ENCODE data around the gene TBP.

The TBP gene

GRCh38 chr6:170552765-170553533 is 1.2 kb upstream of the TBP start, which contains the start of gene PSMB1:
Gene PSMB1, minus strand, starts transcription at chr6:170553307. Its CDS starts 65 bp downstream, at chr6:170553242.
- Mint-ChIP-seq H3K9me3 (no peaks in the 10 kb centered on the region), H3K4me3 (no peak within 1 kb of the TSS), H3K27ac (no peak within 1 kb of the TSS), H3K4me1 (ENCODE audit: low read depth in 2 of 2) (peaks cover 20 to 34% of the 10 kb centered on the region in 2 donors), H3K36me3 (ENCODE audit: insufficient read depth) (peaks cover 30% of the 10 kb centered on the region), H3K27me3 (no peaks in the 10 kb centered on the region)
- DNase-seq (peak; percentile 64 to 68 (median 64)), ATAC-seq (replicated peaks) (peak; percentile 28)

DNA sequence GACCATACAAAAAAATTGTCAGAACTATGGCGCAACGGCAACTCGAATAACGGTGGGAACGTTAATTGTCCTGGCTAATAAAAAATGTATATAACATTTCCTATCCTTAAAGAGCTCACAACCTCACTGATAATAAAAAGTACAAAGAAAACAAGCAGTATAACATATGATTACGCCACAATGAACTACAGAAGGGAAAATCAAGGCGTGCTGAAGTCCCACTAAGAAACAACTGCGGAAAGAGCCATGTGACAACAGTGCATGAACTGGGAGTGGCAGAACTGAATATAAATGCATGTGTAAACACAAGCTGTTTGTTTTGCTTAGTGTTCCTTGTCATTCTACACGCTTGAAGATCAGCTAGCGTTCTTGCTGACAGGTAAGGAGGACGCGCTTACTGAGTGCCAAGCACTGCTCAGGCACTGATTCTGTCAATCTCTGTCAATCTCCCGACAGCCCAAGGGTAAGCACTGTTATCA is 596 bp upstream of the TBP start:
- ATAC-seq (replicated peaks) (peak; percentile 60), DNase-seq (no peak)
- no peak overlapping the region for H3K27ac Mint-ChIP-seq
- H3K9me3 Mint-ChIP-seq = no peaks in the 10 kb centered on the region
- H3K27me3 Mint-ChIP-seq = no peaks in the 10 kb centered on the region
- H3K4me3 Mint-ChIP-seq = no peak overlapping the region
- peaks cover 22 to 28% of the 10 kb centered on the region in 2 donors for H3K4me1 Mint-ChIP-seq (ENCODE audit: low read depth in 2 of 2)
- peaks cover 28% of the 10 kb centered on the region for H3K36me3 Mint-ChIP-seq (ENCODE audit: insufficient read depth)

GRCh38 chr6:170554796-170555137 is 598 bp downstream of the TBP start:
- no peaks in the 10 kb centered on the region for H3K9me3 Mint-ChIP-seq
- H3K4me1 Mint-ChIP-seq (ENCODE audit: low read depth in 2 of 2) = peaks cover 26% of the 10 kb centered on the region in 2 donors
- no peak overlapping the region for H3K27ac Mint-ChIP-seq
- DNase-seq (no peak), ATAC-seq (replicated peaks) (no peak)
- peaks cover 32% of the 10 kb centered on the region for H3K36me3 Mint-ChIP-seq (ENCODE audit: insufficient read depth)
- no peaks in the 10 kb centered on the region for H3K27me3 Mint-ChIP-seq
- no peak overlapping the region for H3K4me3 Mint-ChIP-seq

GRCh38 chr6:170555305-170555704 is 1.1 kb downstream of the TBP start:
- Mint-ChIP-seq H3K27ac (no peak overlapping the region), H3K36me3 (ENCODE audit: insufficient read depth) (peaks cover 30% of the 10 kb centered on the region), H3K9me3 (no peaks in the 10 kb centered on the region), H3K4me1 (ENCODE audit: low read depth in 2 of 2) (peaks cover 24% of the 10 kb centered on the region in 2 donors), H3K4me3 (no peak overlapping the region), H3K27me3 (no peaks in the 10 kb centered on the region)
- no peak for DNase-seq
- no peak for ATAC-seq (replicated peaks)

GRCh38 chr6:170561555-170561954 is 7.4 kb downstream of the TBP start:
- ATAC-seq (replicated peaks) = no peak
- Mint-ChIP-seq H3K36me3 (ENCODE audit: insufficient read depth) (peaks cover 62% of the 10 kb centered on the region), H3K27me3 (no peaks in the 10 kb centered on the region), H3K4me3 (no peak overlapping the region), H3K4me1 (ENCODE audit: low read depth in 2 of 2) (peaks cover 27 to 29% of the 10 kb centered on the region in 2 donors), H3K9me3 (no peaks in the 10 kb centered on the region), H3K27ac (peak overlapping the region in 1 of 2 donors; percentile 56)
- DNase-seq = no peak

- DNase-seq = no peak
- Mint-ChIP-seq H3K4me1 (ENCODE audit: low read depth in 2 of 2) (peaks cover 12 to 15% of the 10 kb centered on the region in 2 donors), H3K36me3 (ENCODE audit: insufficient read depth) (peaks cover 69% of the 10 kb centered on the region), H3K4me3 (no peak overlapping the region), H3K9me3 (no peaks in the 10 kb centered on the region), H3K27me3 (no peaks in the 10 kb centered on the region), H3K27ac (no peak overlapping the region)
- no peak for ATAC-seq (replicated peaks)
These were observed 10.9 kb downstream of the TBP start for GRCh38 chr6:170564936-170565530.

DNA sequence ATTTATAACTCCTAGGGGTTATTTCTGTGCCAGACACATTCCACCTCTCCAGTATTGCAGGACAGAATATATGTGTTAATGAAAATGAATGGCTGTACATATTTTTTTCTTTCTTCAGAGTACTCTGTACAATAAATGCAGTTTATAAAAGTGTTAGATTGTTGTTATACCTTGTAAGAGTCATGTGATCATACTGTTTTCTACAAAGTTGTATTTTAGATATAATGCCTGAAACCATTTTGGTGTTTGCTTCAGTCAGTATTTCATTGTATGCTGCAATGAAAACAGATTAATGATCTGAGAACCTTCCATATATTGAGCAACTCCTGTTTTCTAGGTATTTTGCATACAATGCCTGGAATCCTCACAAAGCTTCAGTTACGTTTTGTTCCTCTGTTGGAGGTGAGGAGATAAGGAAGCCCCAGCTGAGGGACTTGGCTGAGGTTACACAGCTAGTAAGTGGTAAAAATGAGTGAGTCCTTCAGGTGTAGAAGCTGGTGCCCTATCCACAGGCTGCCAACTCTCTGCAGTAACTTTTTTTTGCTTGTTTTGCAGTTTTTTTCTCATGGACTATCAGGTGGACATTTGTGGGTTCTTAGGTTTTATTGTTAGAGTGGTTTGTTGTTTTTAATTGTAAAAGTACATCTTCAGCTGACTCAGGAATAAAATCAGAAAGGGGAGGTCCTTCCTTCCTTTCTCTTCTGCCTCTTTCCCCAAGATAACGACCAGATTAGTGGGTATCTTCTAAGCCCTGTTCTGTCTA is 18.7 kb downstream of the TBP start:
- Mint-ChIP-seq H3K27ac (peak overlapping the region; percentile 17 to 44), H3K4me3 (no peak overlapping the region), H3K27me3 (no peaks in the 10 kb centered on the region), H3K9me3 (no peaks in the 10 kb centered on the region), H3K36me3 (ENCODE audit: insufficient read depth) (peaks cover 57% of the 10 kb centered on the region), H3K4me1 (ENCODE audit: low read depth in 2 of 2) (no peaks in the 10 kb centered on the region)
- ATAC-seq (replicated peaks) (no peak), DNase-seq (no peak)

- no peak for ATAC-seq (replicated peaks)
- DNase-seq = no peak
- Mint-ChIP-seq H3K27me3 (no peaks in the 10 kb centered on the region), H3K36me3 (ENCODE audit: insufficient read depth) (peaks cover 44% of the 10 kb centered on the region), H3K4me1 (ENCODE audit: low read depth in 2 of 2) (peaks cover 0 to 4% of the 10 kb centered on the region in 2 donors), H3K9me3 (no peaks in the 10 kb centered on the region), H3K27ac (no peak overlapping the region), H3K4me3 (no peak overlapping the region)
These were observed 21.1 kb downstream of the TBP start for GRCh38 chr6:170575250-170575649.

DNA sequence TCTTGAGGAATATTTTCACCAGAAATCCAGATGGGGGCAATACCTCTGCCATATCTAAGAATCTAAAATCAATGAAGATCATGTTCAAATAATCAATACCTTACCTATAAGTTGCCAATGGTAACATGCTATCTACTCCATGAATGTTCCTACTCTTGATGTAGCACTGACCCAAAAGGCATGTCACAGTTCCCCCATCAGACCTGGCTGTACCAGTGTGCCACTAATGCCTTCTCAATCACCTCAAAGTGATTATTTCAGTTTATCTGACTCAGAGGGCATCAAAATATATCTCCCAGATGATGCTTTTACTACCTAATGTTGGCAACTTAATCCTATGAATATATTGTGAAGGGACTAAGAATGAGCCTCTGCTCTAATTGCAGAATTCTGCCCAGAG is 24.7 kb downstream of the TBP start:
- Mint-ChIP-seq H3K4me3 (no peak overlapping the region), H3K27ac (peak overlapping the region; percentile 29 to 32), H3K4me1 (ENCODE audit: low read depth in 2 of 2) (peaks cover 9 to 27% of the 10 kb centered on the region in 2 donors), H3K36me3 (ENCODE audit: insufficient read depth) (peaks cover 44% of the 10 kb centered on the region), H3K9me3 (no peaks in the 10 kb centered on the region), H3K27me3 (no peaks in the 10 kb centered on the region)
- no peak for ATAC-seq (replicated peaks)
- DNase-seq = no peak

DNA sequence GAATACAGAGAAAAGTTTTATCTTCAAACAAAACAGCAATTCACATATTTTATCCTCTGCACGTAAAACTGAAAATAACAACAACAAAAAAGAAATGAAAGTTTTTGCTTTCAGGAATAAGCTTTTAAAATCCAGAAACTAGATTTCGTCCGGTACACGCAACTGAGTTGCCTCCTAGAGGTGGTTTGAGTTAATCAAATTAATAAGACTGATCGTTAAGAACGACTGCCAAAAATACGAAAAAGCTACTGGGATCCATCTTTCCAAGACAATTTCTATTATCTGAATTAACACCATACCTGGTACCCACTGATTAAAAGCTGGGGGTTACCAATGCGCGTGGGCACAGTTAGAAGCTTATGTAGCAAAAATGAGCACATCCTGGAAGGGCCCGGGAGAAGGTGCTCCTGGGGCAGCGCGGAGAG is 29.6 kb downstream of the TBP start:
- no peak for DNase-seq
- H3K4me3 Mint-ChIP-seq = peak overlapping the region; percentile 97 to 98
- H3K4me1 Mint-ChIP-seq (ENCODE audit: low read depth in 2 of 2) = peaks cover 16 to 33% of the 10 kb centered on the region in 2 donors
- H3K9me3 Mint-ChIP-seq = no peaks in the 10 kb centered on the region
- H3K27ac Mint-ChIP-seq = peak overlapping the region; percentile 97 to 98
- peak; percentile 1 for ATAC-seq (replicated peaks)
- peaks cover 30% of the 10 kb centered on the region for H3K36me3 Mint-ChIP-seq (ENCODE audit: insufficient read depth)
- peaks cover 0 to 6% of the 10 kb centered on the region in 2 donors for H3K27me3 Mint-ChIP-seq

DNA sequence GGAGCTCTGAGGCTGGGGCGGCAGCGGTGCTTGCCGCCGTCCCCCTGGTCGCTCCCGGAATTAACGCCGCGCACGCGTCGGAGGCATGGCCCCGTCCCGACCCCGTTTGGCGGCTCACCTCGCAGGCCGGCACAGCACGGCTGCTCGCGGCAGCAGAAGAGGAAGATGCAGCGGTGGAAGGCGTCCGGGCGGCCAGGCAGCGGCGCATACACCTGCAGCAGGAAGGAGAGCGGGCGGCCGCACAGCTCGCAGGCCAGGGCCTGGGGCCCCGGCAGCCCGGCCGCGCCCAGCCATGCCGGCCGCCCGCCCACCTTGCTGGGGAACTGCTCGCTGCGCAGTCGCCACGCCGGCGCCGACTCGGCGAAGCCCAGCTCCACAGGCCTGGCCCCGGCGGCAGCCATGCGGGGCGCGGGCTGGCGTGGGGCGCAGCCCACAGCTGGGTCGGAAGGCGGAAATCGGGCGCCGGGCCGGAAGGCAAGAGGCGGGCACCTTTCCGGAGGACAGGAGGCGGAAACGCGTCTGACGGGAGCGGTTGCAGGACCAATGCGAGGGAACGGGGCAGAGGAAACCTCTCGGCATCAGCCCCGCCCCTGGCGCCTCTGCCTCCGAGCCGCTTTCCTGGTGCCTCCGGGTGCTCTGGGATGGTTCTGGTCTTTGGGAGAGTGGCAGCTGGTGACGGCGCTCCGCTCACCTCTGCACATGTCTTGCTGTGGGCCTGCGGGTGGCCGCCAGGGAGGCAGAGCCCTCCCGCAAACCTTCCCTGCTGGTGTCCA is 30.2 kb downstream of the TBP start, which contains the start of gene PDCD2:
Gene PDCD2, minus strand, starts transcription at position 457 of the 773 bp plus-strand sequence. Its CDS starts 56 bp downstream, at position 401.
- peaks cover 0 to 7% of the 10 kb centered on the region in 2 donors for H3K27me3 Mint-ChIP-seq
- no peaks in the 10 kb centered on the region for H3K9me3 Mint-ChIP-seq
- H3K36me3 Mint-ChIP-seq (ENCODE audit: insufficient read depth) = peaks cover 30% of the 10 kb centered on the region
- peak within 1 kb of the TSS; percentile 97 to 98 for H3K27ac Mint-ChIP-seq
- peak; percentile 94 for ATAC-seq (replicated peaks)
- peaks cover 16 to 33% of the 10 kb centered on the region in 2 donors for H3K4me1 Mint-ChIP-seq (ENCODE audit: low read depth in 2 of 2)
- DNase-seq = peak; percentile 87 to 88 (median 88)
- peak within 1 kb of the TSS; percentile 97 to 98 for H3K4me3 Mint-ChIP-seq

GRCh38 chr6:170584954-170585498 is 30.9 kb downstream of the TBP start:
- no peaks in the 10 kb centered on the region for H3K9me3 Mint-ChIP-seq
- ATAC-seq (replicated peaks) (no peak), DNase-seq (peak in 1 of 3 experiments; percentile 6)
- peaks cover 16 to 33% of the 10 kb centered on the region in 2 donors for H3K4me1 Mint-ChIP-seq (ENCODE audit: low read depth in 2 of 2)
- peak overlapping the region; percentile 97 to 98 for H3K27ac Mint-ChIP-seq
- H3K36me3 Mint-ChIP-seq (ENCODE audit: insufficient read depth) = peaks cover 28% of the 10 kb centered on the region
- peak overlapping the region; percentile 97 to 98 for H3K4me3 Mint-ChIP-seq
- peaks cover 6 to 14% of the 10 kb centered on the region in 2 donors for H3K27me3 Mint-ChIP-seq

Measured in effector memory CD8-positive, alpha-beta T cell (primary cell).